WI38 (cell line): Measurements from ENCODE around the gene SOWAHA.
A peak's percentile ranks its signal among the peaks of the same experiment; 100 is the strongest.

ENCODE experiments used
- H3K4me3 ChIP-seq: 2 replicates; pipeline ENCODE4 v1.5.1; 2011; ENCODE audit warnings: low read depth, mild to moderate bottlenecking, control low read depth, low read length
- TF ChIP-seq, protein P1 (sequence below): IDR thresholded peaks from 2 replicates; pipeline ENCODE4 v1.5.1; 2012; ENCODE audit warnings: low read depth, mild to moderate bottlenecking, control low read depth, low read length

The SOWAHA gene

DNA sequence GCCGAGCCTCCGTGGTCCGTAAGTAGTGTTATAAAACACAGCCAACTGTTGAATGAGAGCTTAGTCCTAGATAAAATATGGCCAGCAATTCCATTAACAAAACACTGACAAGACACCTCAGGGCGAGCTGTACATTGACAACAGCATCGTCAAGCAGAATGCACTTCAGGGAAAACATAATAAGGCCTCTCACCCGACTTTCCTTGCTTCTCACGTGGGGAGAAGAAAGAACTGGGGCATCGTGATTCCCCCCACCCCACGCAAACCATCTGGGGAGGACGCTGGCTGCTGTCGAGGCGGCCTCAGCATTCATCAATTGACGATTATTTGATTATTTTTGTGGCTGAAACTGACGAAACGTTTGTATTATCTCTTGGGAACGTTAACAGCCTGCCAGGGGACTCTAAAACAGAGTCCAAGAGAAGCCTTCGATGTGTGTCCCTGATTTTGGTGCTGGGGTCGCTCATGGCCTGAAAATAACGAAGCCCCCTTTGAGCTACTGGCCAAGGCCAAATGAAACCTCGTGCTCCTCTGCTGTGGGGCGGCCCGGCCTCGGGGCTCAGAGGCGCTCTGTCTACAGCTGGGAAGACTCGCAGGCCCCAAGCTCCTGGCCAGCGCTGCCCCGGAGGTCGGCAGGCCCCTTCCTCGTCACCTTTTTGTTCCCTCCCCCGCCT is 52.7 kb downstream of the SOWAHA start:
- H3K4me3 ChIP-seq: peak overlapping the region; percentile 94
- TF ChIP-seq, protein P1, sequence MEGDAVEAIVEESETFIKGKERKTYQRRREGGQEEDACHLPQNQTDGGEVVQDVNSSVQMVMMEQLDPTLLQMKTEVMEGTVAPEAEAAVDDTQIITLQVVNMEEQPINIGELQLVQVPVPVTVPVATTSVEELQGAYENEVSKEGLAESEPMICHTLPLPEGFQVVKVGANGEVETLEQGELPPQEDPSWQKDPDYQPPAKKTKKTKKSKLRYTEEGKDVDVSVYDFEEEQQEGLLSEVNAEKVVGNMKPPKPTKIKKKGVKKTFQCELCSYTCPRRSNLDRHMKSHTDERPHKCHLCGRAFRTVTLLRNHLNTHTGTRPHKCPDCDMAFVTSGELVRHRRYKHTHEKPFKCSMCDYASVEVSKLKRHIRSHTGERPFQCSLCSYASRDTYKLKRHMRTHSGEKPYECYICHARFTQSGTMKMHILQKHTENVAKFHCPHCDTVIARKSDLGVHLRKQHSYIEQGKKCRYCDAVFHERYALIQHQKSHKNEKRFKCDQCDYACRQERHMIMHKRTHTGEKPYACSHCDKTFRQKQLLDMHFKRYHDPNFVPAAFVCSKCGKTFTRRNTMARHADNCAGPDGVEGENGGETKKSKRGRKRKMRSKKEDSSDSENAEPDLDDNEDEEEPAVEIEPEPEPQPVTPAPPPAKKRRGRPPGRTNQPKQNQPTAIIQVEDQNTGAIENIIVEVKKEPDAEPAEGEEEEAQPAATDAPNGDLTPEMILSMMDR: no peak
